ENCODE results near the gene CTBS. TPM values are rescaled to one million over a fixed set of nuclear protein-coding genes. Genes with fewer than 3 reads are reported as not detected.
A peak's percentile ranks its signal among the peaks of the same experiment; 100 is the strongest.

Gene CTBS
- total and polyA plus RNA-seq, 2 of the 8 experiments (the other 6 are each of a cell fraction or from before 2014, with no cell fraction given), result 3.3 to 4.1 TPM

DNA sequence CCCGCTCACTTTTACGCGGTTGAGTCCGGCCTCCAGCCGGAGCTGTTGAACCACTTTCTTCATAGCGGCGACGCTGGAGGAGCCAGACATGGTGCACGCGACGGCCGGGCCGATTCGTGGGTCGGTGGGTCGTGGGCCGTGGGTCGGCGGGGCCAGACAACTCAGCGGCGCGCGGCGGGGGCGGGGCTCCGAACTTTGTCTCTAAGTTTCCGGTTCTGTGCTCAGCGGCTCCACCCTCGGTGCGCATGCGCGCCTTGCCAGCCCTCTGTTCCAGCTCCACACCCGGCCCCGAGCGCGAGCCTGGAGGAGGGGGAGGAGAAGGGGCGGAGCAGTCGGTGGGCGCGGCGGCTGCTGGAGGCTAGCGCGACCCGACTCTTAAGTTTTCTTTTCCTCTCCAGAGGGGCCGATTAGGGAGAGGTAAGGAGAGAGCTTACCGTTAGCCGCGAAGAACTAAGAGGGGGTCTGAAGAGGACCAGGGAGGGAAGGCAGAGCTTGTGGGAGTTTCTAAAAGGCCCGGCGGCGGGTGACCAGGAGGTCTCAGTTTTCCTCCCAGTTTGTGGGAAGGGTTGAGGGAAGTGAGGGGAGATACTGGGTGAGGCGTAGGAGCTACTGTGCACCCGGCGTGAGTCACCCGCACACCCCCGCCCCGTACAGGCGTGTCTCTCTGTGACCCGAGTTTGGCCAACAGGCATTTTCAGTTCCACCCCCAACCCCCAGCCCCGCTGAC lies 68.1 kb downstream of the CTBS start, which contains the start of the genes GNG5 and SPATA1:
GNG5 (minus strand) TSS at position 580 of the 727 bp plus-strand sequence; CDS start at position 90, 490 bp downstream.
SPATA1 (plus strand) TSS at position 385 of the 727 bp plus-strand sequence. CDS start 9,974 bp downstream, outside the sequence.
- Histone ChIP-seq H3K4me2 (ENCODE audit: insufficient read depth in 1 of 2, low read depth in 2 of 2, low read length in 2 of 2) (peak within 1 kb of the TSS; percentile 79 to 100), H2AFZ (ENCODE audit: low read length) (0 out of 2 replicates have a peak within 1 kb of the TSS, but pooled peaks have one; percentile 51), H4K8ac (ENCODE audit: extremely low read depth, insufficient read depth, low read length) (peak within 1 kb of the TSS; percentile 95), H3K23me2 (ENCODE audit: low read depth, low read length) (peaks cover 6% of the 10 kb centered on the region; the same call in 1 of the 2 replicates), H3K56ac (replicated peaks; ENCODE audit: insufficient read length, low read depth, low read length) (no peak within 1 kb of the TSS), H2BK20ac (ENCODE audit: low read length) (no peak within 1 kb of the TSS), H4K20me1 (replicated peaks in 1 of 2; ENCODE audit: control insufficient read depth in 1 of 2, insufficient read depth in 2 of 2, low read length in 2 of 2) (peaks cover 16 to 17% of the 10 kb centered on the region in 2 experiments), H4K91ac (replicated peaks; ENCODE audit: insufficient read length, low read length) (peak within 1 kb of the TSS; percentile 89), H3K79me1 (ENCODE audit: low read depth, low read length) (peaks cover 2% of the 10 kb centered on the region; the same call in 1 of the 2 replicates), H3K4me1 (replicated peaks in 1 of 4; ENCODE audit: control insufficient read depth in 3 of 4, insufficient read depth in 4 of 4, low read length in 3 of 4) (peaks cover 0 to 10% (median 4%) of the 10 kb centered on the region in 4 experiments; a peak in 6 of 7 replicates), H3K14ac (ENCODE audit: insufficient read length) (no peak within 1 kb of the TSS), H3K23ac (ENCODE audit: insufficient read length) (no peak within 1 kb of the TSS), H2BK15ac (ENCODE audit: low read length) (0 out of 2 replicates have a peak within 1 kb of the TSS, but pooled peaks have one; percentile 20), H2BK5ac (ENCODE audit: low read depth, low read length) (peak within 1 kb of the TSS; percentile 66; the same call in 1 of the 2 replicates), H2BK120ac (replicated peaks; ENCODE audit: low read depth, low read length) (peak within 1 kb of the TSS; percentile 21), H3K4me3 (ENCODE audit: extremely low read depth in 1 of 4, insufficient read depth in 2 of 4, low read depth in 3 of 4, low read length in 4 of 4) (peak within 1 kb of the TSS; percentile 88 to 97 (median 92)), H3K9me3 (ENCODE audit: insufficient read depth in 2 of 2, low read depth in 1 of 2, low read length in 1 of 2) (no peaks in the 10 kb centered on the region), H3K9ac (replicated peaks in 1 of 4; ENCODE audit: extremely low read depth in 1 of 4, low read depth in 3 of 4, low read length in 3 of 4) (peak within 1 kb of the TSS; percentile 82 to 95 (median 88)), H3K79me2 (ENCODE audit: control insufficient read depth in 1 of 2, insufficient read depth in 2 of 2, low read length in 2 of 2) (peaks cover 3 to 40% of the 10 kb centered on the region in 2 experiments; a peak in 2 of 4 replicates), H3K27ac (ENCODE audit: low read depth, low read length) (peak within 1 kb of the TSS; percentile 76; the same call in 1 of the 2 replicates), H3K36me3 (ENCODE audit: control insufficient read depth in 2 of 4, insufficient read depth in 4 of 4, low read length in 3 of 4) (peaks cover 0 to 2% (median 0%) of the 10 kb centered on the region in 4 experiments; a peak in 1 of 8 replicates), H3K4ac (replicated peaks; ENCODE audit: insufficient read length, low read depth, low read length) (peak within 1 kb of the TSS; percentile 75), H2BK12ac (ENCODE audit: low read depth, low read length) (peak within 1 kb of the TSS; percentile 42; the same call in 1 of the 2 replicates), H4K5ac (ENCODE audit: insufficient read length, low read depth, low read length) (peak within 1 kb of the TSS; percentile 99), H3K27me3 (replicated peaks in 1 of 4; ENCODE audit: control insufficient read depth in 3 of 4, extremely low read depth in 1 of 4, insufficient read depth in 3 of 4, low read length in 3 of 4) (no peaks in the 10 kb centered on the region), H3K18ac (ENCODE audit: extremely low read depth, low read length) (peak within 1 kb of the TSS; percentile 85; the same call in 1 of the 2 replicates), H2AK5ac (ENCODE audit: low read depth, low read length) (no peak within 1 kb of the TSS)
- WGBS, 2 experiments (ENCODE audit: extremely low coverage in 1 of 2, insufficient coverage in 1 of 2, insufficient read length in 1 of 2, insufficient replicate concordance in 2 of 2, low coverage in 1 of 2, low lambda C conversion rate in 2 of 2, missing lambda C conversion rate in 1 of 2), result 1% methylated on average over 39 of the region's 60 CpGs; no CpG with 5 or more reads in 1 of the 2 experiments
- ChIA-PET POLR2A (ENCODE audit: partially characterized antibody) (interaction anchor here (1.2 to 1.7 kb wide), 6 partner anchors 8 to 98 kb away, joined by 4 to 8 read pairs (median 5); partner anchors contain the start of gene CTBS), CTCF (ENCODE audit: partially characterized antibody) (interaction anchor here (0.6 to 1.8 kb wide), 9 partner anchors 18 to 439 kb away, joined by 3 to 6 read pairs (median 3); no protein-coding TSS in a partner anchor)
- no peak for FAIRE-seq
- peak; percentile 90 to 97 for DNase-seq (ENCODE audit: low read depth in 1 of 2, low spot score in 2 of 2)
- TF ChIP-seq EZH2 (IDR thresholded peaks at IDR 0.05; ENCODE audit: low read depth, low read length, severe bottlenecking) (no peak), JUND (IDR thresholded peaks at IDR 0.05; ENCODE audit: low read length) (peak; percentile 56; the same call in 1 of the 2 replicates), SP4 (IDR thresholded peaks at IDR 0.05; ENCODE audit: low read length) (peak; percentile 83), RXRA (IDR thresholded peaks at IDR 0.05; ENCODE audit: insufficient read depth, low read depth, low read length) (no peak), SIX5 (IDR thresholded peaks at IDR 0.05; ENCODE audit: low read depth, low read length) (no peak), TAF1 (IDR thresholded peaks at IDR 0.05; ENCODE audit: low read depth, low read length) (peak; percentile 64; the same call in 1 of the 2 replicates)
- TF ChIP-seq, protein P1, sequence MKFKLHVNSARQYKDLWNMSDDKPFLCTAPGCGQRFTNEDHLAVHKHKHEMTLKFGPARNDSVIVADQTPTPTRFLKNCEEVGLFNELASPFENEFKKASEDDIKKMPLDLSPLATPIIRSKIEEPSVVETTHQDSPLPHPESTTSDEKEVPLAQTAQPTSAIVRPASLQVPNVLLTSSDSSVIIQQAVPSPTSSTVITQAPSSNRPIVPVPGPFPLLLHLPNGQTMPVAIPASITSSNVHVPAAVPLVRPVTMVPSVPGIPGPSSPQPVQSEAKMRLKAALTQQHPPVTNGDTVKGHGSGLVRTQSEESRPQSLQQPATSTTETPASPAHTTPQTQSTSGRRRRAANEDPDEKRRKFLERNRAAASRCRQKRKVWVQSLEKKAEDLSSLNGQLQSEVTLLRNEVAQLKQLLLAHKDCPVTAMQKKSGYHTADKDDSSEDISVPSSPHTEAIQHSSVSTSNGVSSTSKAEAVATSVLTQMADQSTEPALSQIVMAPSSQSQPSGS (IDR thresholded peaks at IDR 0.05; ENCODE audit: low read length), result no peak

Data from H1 (cell line).